ENCODE results near the gene WIZ. TPM values are rescaled to one million over a fixed set of nuclear protein-coding genes. Genes with fewer than 3 reads are reported as not detected.
"Not testable (repeated sequence)": the region's sequence is repeated elsewhere in the genome, so short reads cannot be mapped to it uniquely, and the experiment has no call there.

WIZ gene
- total RNA-seq, 1 donor from 2014 or later = 34.1 TPM

DNA sequence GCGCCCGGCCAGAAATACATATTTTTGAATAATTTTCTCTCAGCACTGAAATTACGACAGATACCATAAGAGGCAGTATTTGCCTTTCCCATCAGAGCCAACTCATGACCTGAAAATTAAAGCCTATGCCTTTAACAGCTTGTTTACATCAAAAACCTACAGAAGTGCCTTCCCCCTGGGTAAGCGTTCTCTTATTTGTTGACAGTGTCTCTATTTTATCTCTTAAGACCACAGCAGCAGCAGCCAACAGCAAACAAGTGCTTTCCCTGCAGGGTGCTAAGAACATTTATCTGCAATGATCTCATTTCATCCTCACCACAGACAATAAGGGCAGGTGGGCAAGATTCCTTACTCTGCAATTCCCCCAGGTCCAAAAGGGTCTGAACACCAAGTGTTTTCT, 36.9 kb downstream of the WIZ start:
- H3K27me3 Mint-ChIP-seq = no peaks in the 10 kb centered on the region
- H3K36me3 Mint-ChIP-seq (ENCODE audit: low read depth) = peaks cover 41% of the 10 kb centered on the region
- no peak overlapping the region for H3K4me3 Mint-ChIP-seq
- no peak overlapping the region for H3K27ac Mint-ChIP-seq
- intact Hi-C loops (cut with micrococcal nuclease) = no loop called here
- peaks cover 51% of the 10 kb centered on the region for H3K4me1 Mint-ChIP-seq
- TF ChIP-seq, protein P1, sequence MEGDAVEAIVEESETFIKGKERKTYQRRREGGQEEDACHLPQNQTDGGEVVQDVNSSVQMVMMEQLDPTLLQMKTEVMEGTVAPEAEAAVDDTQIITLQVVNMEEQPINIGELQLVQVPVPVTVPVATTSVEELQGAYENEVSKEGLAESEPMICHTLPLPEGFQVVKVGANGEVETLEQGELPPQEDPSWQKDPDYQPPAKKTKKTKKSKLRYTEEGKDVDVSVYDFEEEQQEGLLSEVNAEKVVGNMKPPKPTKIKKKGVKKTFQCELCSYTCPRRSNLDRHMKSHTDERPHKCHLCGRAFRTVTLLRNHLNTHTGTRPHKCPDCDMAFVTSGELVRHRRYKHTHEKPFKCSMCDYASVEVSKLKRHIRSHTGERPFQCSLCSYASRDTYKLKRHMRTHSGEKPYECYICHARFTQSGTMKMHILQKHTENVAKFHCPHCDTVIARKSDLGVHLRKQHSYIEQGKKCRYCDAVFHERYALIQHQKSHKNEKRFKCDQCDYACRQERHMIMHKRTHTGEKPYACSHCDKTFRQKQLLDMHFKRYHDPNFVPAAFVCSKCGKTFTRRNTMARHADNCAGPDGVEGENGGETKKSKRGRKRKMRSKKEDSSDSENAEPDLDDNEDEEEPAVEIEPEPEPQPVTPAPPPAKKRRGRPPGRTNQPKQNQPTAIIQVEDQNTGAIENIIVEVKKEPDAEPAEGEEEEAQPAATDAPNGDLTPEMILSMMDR (IDR thresholded peaks at IDR 0.05) = no peak
- ChIA-PET CTCF (no interaction called here), POLR2A (no interaction called here)
- DNase-seq = no peak
- no peak for ATAC-seq (ENCODE audit: low read depth)
- H3K9me3 Mint-ChIP-seq = no peaks in the 10 kb centered on the region

DNA sequence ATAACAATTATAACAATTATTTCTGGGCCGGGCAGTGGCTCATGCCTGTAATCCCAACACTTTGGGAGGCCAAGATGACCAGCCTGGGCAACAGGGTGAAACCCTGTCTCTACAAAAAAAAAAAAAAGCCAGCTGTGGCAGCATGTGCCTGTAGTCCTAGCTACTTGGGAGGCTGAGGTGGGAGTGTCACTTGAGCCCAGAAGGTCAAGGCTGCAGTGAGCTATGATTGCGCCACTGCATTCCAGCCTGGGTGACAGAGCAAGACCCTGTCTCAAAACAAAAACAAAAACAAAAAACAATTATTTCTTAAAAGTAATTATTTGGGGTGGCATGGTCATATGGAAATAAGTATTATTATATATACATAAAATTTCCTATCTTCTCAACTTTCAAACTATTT, 38.4 kb downstream of the WIZ start:
- POLR2A ChIA-PET; ATAC-seq (ENCODE audit: low read depth); H3K27me3 Mint-ChIP-seq; H3K27ac Mint-ChIP-seq; H3K4me3 Mint-ChIP-seq; CTCF ChIA-PET; intact Hi-C loops (cut with micrococcal nuclease); DNase-seq; H3K9me3 Mint-ChIP-seq: not testable (repeated sequence)
- Mint-ChIP-seq H3K4me1 (peaks cover 46% of the 10 kb centered on the region), H3K36me3 (ENCODE audit: low read depth) (peaks cover 50% of the 10 kb centered on the region)

DNA sequence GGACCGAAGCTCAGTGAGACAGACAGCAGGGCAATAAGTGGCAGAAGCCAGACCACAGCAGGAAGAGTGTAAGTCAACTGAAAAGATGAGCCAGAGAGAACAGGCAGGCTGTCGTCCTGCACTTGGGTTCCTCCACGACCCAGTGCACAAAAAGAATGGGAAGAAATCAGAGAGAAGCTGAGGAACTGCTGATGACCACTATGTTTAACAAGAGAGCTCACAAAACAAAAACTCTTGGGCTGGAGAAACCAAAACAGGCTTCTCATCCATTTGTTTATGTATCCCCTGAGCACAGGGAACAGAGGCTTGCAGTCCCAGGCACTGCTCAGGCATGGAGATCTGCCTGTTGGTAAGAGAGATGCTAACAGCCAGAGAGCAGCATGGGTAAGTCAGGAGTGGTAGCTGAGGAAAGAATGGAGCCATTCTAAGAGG, 45.0 kb downstream of the WIZ start:
- peak overlapping the region; percentile 59 for H3K4me3 Mint-ChIP-seq

DNA sequence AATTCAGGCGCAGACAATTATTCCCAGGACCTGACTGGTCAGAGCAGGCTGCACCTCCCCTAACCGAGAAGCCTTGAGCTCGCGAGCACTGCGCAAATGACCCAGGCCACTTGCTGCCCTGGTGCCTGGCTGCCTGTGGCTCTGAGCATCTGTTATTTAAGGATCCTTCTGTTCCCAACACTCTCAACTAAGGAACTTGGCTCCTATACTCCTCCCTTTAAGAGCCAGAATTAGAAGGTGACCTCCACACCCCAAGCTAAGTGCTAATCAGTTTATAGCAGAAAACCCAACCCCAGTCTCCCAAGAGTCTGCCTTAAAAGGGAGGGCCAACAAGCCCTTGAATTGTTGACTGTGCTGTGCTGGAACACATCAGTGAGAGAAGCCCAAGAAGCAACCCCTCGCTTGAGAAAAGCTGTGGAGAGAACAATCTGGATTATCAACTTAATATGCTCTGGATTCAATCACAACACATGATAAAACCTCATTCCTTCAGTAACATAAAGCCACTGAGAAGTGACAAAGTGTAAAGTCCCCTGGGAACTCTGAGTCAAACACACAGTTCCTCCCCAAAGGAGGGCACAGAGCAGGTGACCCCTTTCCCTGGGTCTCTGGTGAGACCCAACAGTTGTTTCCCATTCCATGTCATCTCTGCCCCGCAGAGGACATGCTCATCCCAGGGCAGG, 45.5 kb downstream of the WIZ start:
- POLR2A ChIA-PET = interaction anchor here (1.4 kb wide), 1 partner anchor 24 kb away, joined by 5 read pairs; the partner anchor contains the start of gene AKAP8

More for the DNA sequence above, 45.0 kb downstream of the WIZ start:
- intact Hi-C loops (cut with micrococcal nuclease) = no loop called here
- H3K4me1 Mint-ChIP-seq = peaks cover 43% of the 10 kb centered on the region
- DNase-seq = no peak
- POLR2A ChIA-PET = interaction anchor here (1.4 kb wide), 1 partner anchor 25 kb away, joined by 5 read pairs; the partner anchor contains the start of gene AKAP8
- H3K27ac Mint-ChIP-seq = peak overlapping the region; percentile 74
- ATAC-seq (ENCODE audit: low read depth) = no peak
- no peaks in the 10 kb centered on the region for H3K9me3 Mint-ChIP-seq
- H3K27me3 Mint-ChIP-seq = no peaks in the 10 kb centered on the region
- peaks cover 76% of the 10 kb centered on the region for H3K36me3 Mint-ChIP-seq (ENCODE audit: low read depth)
- CTCF ChIA-PET = no interaction called here
- TF ChIP-seq, protein P1 (IDR thresholded peaks at IDR 0.05) = no peak

DNA sequence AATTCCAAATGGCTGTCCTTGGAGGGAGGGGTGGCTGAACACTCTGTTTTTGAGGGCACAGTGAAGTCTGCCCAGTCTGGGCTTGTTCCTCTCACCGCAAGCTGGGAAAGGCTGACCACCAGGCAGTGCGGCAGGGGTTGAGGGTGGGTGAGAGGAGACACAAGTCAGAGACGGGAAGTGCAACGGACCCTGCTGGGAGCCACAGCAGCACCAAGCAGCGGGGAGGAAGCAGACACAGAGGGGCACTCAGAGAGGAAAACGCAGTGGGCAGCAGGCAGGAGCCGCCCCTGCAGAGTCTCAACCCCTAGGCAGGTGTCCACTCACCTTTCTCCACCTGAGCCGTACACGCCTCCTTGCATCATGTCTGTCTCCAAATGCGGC, 46.6 kb downstream of the WIZ start:
- ChIA-PET CTCF (no interaction called here), POLR2A (no interaction called here)
- no peak for DNase-seq
- Mint-ChIP-seq H3K9me3 (no peaks in the 10 kb centered on the region), H3K27ac (no peak overlapping the region), H3K4me3 (no peak overlapping the region), H3K36me3 (ENCODE audit: low read depth) (peaks cover 75% of the 10 kb centered on the region), H3K27me3 (no peaks in the 10 kb centered on the region), H3K4me1 (peaks cover 34% of the 10 kb centered on the region)
- TF ChIP-seq, protein P1 (IDR thresholded peaks at IDR 0.05) = no peak
- ATAC-seq (ENCODE audit: low read depth) = no peak
- intact Hi-C loops (cut with micrococcal nuclease) = no loop called here

More for the DNA sequence above, 45.5 kb downstream of the WIZ start:
- intact Hi-C loops (cut with micrococcal nuclease) = no loop called here
- DNase-seq (no peak), ATAC-seq (ENCODE audit: low read depth) (peak; percentile 75)
- Mint-ChIP-seq H3K27me3 (no peaks in the 10 kb centered on the region), H3K36me3 (ENCODE audit: low read depth) (peaks cover 76% of the 10 kb centered on the region), H3K4me3 (peak overlapping the region; percentile 59), H3K9me3 (no peaks in the 10 kb centered on the region), H3K27ac (peak overlapping the region; percentile 74), H3K4me1 (peaks cover 37% of the 10 kb centered on the region)
- CTCF ChIA-PET = no interaction called here
- TF ChIP-seq, protein P1 (IDR thresholded peaks at IDR 0.05) = no peak
